SK-N-SH (cell line): ENCODE data around the gene PDK4. TPM values are rescaled to one million over a fixed set of nuclear protein-coding genes. Genes with fewer than 3 reads are reported as not detected.

Source experiments
- CTCF ChIA-PET: fragments of 300-600, 350-600 bp; formaldehyde crosslinking; extraction: SDS; loops from one replicate; lab custom pipeline; 2021; lab: Yijun Ruan, JAX
- POLR2A ChIA-PET: fragments of 350-600 bp; sonication (Branson Sonifier 250); formaldehyde crosslinking; extraction: SDS; loops from one replicate; lab custom pipeline; 2020; ENCODE audit warnings: antibody characterized with exemption, inconsistent platforms; lab: Yijun Ruan, JAX
- DNase-seq: peaks from one replicate; pipeline ENCODE4 v3.0.0; 2012
- H2AFZ ChIP-seq: fragments of 200-600 bp; sonication (generic); 2 replicates; pipeline ENCODE4 v1.8.1; 2016; ENCODE audit warnings: antibody characterized with exemption, mild to moderate bottlenecking, low read depth
- H3F3A ChIP-seq: fragments of 200-600 bp; sonication (generic); replicated peaks from 2 replicates; pipeline ENCODE3; 2016; ENCODE audit warnings: antibody characterized with exemption, mild to moderate bottlenecking; ENCODE audit not compliant: insufficient read depth
- H3K27ac ChIP-seq, 2 experiments: fragments of 200-500 bp in 1 of 2; fragments of 200-600 bp in 1 of 2; sonication (Bioruptor generic) in 1 of 2; sonication (generic), shearing (Covaris generic) in 1 of 2; 2 replicates each; pipeline versions ENCODE4 v1.5.1 to v1.6.1; 2014 to 2016; ENCODE audit warnings: low read depth in 2 of 2, inconsistent platforms in 1 of 2, low read length in 1 of 2, mild to moderate bottlenecking in 1 of 2, mixed read lengths in 1 of 2
- H3K27me3 ChIP-seq: fragments of 200-600 bp; sonication (generic), shearing (Covaris generic); 2 replicates; pipeline ENCODE4 v1.6.1; 2016; ENCODE audit warnings: mixed run types; ENCODE audit not compliant: insufficient read depth
- H3K36me3 ChIP-seq, 2 experiments: fragments of 200-500 bp in 1 of 2; fragments of 200-600 bp in 1 of 2; sonication (Bioruptor generic) in 1 of 2; sonication (generic) in 1 of 2; replicated peaks in 1 of 2; 2 replicates each; pipeline versions ENCODE3 to v1.5.1; 2014 to 2016; ENCODE audit warnings: low read length in 1 of 2, mild to moderate bottlenecking in 1 of 2; ENCODE audit not compliant: insufficient read depth in 2 of 2, control insufficient read depth in 1 of 2
- H3K4me1 ChIP-seq, 2 experiments: fragments of 200-500 bp in 1 of 2; fragments of 200-600 bp in 1 of 2; sonication (Bioruptor generic) in 1 of 2; sonication (generic), shearing (Covaris generic) in 1 of 2; 2 replicates each; pipeline versions ENCODE4 v1.5.1 to v1.6.1; 2014 to 2016; ENCODE audit warnings: low read depth in 1 of 2, low read length in 1 of 2, mixed run types in 1 of 2; ENCODE audit not compliant: insufficient read depth in 2 of 2, control insufficient read depth in 1 of 2
- H3K4me2 ChIP-seq: fragments of 200-600 bp; sonication (generic), shearing (Covaris generic); 2 replicates; pipeline ENCODE4 v1.6.1; 2017; ENCODE audit warnings: mixed run types
- H3K4me3 ChIP-seq, 2 experiments: fragments of 200-500 bp in 1 of 2; fragments of 200-600 bp in 1 of 2; sonication (Bioruptor generic) in 1 of 2; sonication (generic), shearing (Covaris generic) in 1 of 2; 2 replicates each; pipeline versions ENCODE4 v1.5.1 to v1.8.1; 2014 to 2016; ENCODE audit warnings: low read depth in 2 of 2, inconsistent platforms in 1 of 2, low read length in 1 of 2, mild to moderate bottlenecking in 1 of 2, mixed read lengths in 1 of 2, moderate library complexity in 1 of 2
- H3K79me2 ChIP-seq: fragments of 200-600 bp; sonication (generic); 2 replicates; pipeline ENCODE4 v1.8.1; 2017; ENCODE audit warnings: mild to moderate bottlenecking; ENCODE audit not compliant: insufficient read depth
- H3K9ac ChIP-seq: fragments of 200-600 bp; sonication (generic); 2 replicates; pipeline ENCODE4 v1.6.1; 2017; ENCODE audit warnings: mixed run types
- H3K9me2 ChIP-seq: fragments of 200-600 bp; sonication (generic); 2 replicates; pipeline ENCODE4 v1.6.1; 2017; ENCODE audit warnings: mixed run types
- H3K9me3 ChIP-seq: fragments of 200-600 bp; sonication (generic); 2 replicates; pipeline ENCODE4 v1.6.1; 2017; ENCODE audit warnings: mixed run types, mild to moderate bottlenecking, moderate library complexity
- H4K20me1 ChIP-seq: fragments of 200-600 bp; sonication (generic); 2 replicates; pipeline ENCODE4 v1.6.1; 2017; ENCODE audit warnings: mild to moderate bottlenecking, mixed run types; ENCODE audit not compliant: insufficient read depth
- ELF1 ChIP-seq: IDR thresholded peaks from 2 replicates; pipeline ENCODE4 v1.4.0; 2012
- EP300 ChIP-seq, 2 experiments: IDR thresholded peaks; 2 replicates each; pipeline versions ENCODE4 v1.4.0 to v1.6.1; 2012; ENCODE audit warnings: borderline replicate concordance in 1 of 2, low read depth in 1 of 2, low read length in 1 of 2
- FOSL2 ChIP-seq: IDR thresholded peaks from 2 replicates; pipeline ENCODE4 v1.4.0; 2012; ENCODE audit warnings: low read depth, mild to moderate bottlenecking, moderate library complexity, borderline replicate concordance
- FOXM1 ChIP-seq: IDR thresholded peaks from 2 replicates; pipeline ENCODE4 v1.4.0; 2012; ENCODE audit warnings: low read depth, mild to moderate bottlenecking
- GABPA ChIP-seq: IDR thresholded peaks from 2 replicates; pipeline ENCODE4 v1.4.0; 2012; ENCODE audit warnings: low read depth, mild to moderate bottlenecking
- GATA2 ChIP-seq: sonication (generic); formaldehyde crosslinking; IDR thresholded peaks from 2 replicates; pipeline ENCODE4 v1.5.0; 2020; ENCODE audit warnings: mild to moderate bottlenecking, missing genetic modification reagents
- JUND ChIP-seq: IDR thresholded peaks from 2 replicates; pipeline ENCODE4 v1.4.0; 2012
- MEF2A ChIP-seq: IDR thresholded peaks from 2 replicates; pipeline ENCODE4 v1.4.0; 2012; ENCODE audit warnings: low read depth, borderline replicate concordance
- MXI1 ChIP-seq: IDR thresholded peaks from 2 replicates; pipeline ENCODE4 v1.6.1; 2012; ENCODE audit warnings: mild to moderate bottlenecking, low read depth, low read length, improper control_type of control experiment
- NRF1 ChIP-seq: IDR thresholded peaks from 2 replicates; pipeline ENCODE4 v1.6.1; 2012; ENCODE audit warnings: low read depth, mild to moderate bottlenecking, low read length
- RXRA ChIP-seq: IDR thresholded peaks from 2 replicates; pipeline ENCODE4 v1.4.0; 2012; ENCODE audit warnings: low read depth, mild to moderate bottlenecking, borderline replicate concordance
- SIN3A ChIP-seq: IDR thresholded peaks from 2 replicates; pipeline ENCODE4 v1.6.1; 2012; ENCODE audit warnings: low read depth, mild to moderate bottlenecking, low read length, moderate library complexity, borderline replicate concordance
- SMC3 ChIP-seq: IDR thresholded peaks from 2 replicates; pipeline ENCODE4 v1.6.1; 2012; ENCODE audit warnings: low read depth, low read length, improper control_type of control experiment
- WGBS: methylation state at CpG from one replicate; pipeline ENCODE4 v1.1.6; 2017; ENCODE audit warnings: low lambda C conversion rate; 5-methylcytosine and 5-hydroxymethylcytosine counted together
- polyA plus RNA-seq, 3 experiments: library from polyadenylated mRNA; depleted of rRNA; stranded (reverse); fragments of >200 nt; gene quantifications; 2 replicates each; pipeline ENCODE4 v1.2.3, GENCODE V29; 2012
- TF ChIP-seq, protein P1 (sequence below): fragments of 200-600 bp; sonication (generic); IDR thresholded peaks from 2 replicates; pipeline ENCODE4 v1.6.1; 2017; ENCODE audit warnings: antibody characterized with exemption, mild to moderate bottlenecking, moderate library complexity
- TF ChIP-seq, protein P2 (sequence below): IDR thresholded peaks from 2 replicates; pipeline ENCODE4 v1.4.0; 2012; ENCODE audit warnings: low read depth, borderline replicate concordance
- TF ChIP-seq, protein P3 (sequence below): IDR thresholded peaks from 2 replicates; pipeline ENCODE4 v1.4.0; 2012; ENCODE audit warnings: low read depth, borderline replicate concordance

PDK4 gene
- polyA plus RNA-seq, 1 of the 3 experiments (the other 2 are of a cell fraction), result 0.13 TPM

DNA sequence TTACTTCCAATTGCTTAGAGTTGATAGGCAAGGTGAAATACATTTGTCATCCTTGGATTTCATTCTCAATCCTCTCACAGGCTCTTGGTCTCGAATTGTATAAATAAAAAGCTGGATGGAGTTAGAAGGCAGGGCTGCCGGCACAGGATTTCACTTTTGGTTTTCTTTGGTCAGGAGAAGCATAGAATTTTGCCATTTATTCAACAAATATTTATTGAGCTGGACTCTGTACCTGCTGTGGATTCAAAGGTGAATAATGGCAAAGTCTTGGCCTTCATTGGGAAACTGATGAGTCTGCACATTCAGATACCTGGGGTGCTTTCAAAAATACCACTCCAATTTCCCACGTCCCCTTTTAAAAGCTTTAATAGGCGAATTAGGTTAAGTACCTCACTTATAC lies 49.7 kb downstream of the PDK4 start:
- no peak overlapping the region for H3K4me3 ChIP-seq
- H3K9ac ChIP-seq, result no peak overlapping the region
- no peaks in the 10 kb centered on the region for H3K79me2 ChIP-seq
- H2AFZ ChIP-seq, result no peak overlapping the region
- ChIA-PET POLR2A (no interaction called here), CTCF (interaction anchor here (2.5 to 26.6 kb wide), 2 partner anchors 18 to 144 kb away, joined by 8 to 530 read pairs; no protein-coding TSS in a partner anchor)
- no peak overlapping the region for H3K27ac ChIP-seq
- H4K20me1 ChIP-seq, result no peaks in the 10 kb centered on the region
- no peaks in the 10 kb centered on the region for H3K36me3 ChIP-seq
- TF ChIP-seq GATA2 (CRISPR knock-in tag), result no peak
- TF ChIP-seq, protein P1, sequence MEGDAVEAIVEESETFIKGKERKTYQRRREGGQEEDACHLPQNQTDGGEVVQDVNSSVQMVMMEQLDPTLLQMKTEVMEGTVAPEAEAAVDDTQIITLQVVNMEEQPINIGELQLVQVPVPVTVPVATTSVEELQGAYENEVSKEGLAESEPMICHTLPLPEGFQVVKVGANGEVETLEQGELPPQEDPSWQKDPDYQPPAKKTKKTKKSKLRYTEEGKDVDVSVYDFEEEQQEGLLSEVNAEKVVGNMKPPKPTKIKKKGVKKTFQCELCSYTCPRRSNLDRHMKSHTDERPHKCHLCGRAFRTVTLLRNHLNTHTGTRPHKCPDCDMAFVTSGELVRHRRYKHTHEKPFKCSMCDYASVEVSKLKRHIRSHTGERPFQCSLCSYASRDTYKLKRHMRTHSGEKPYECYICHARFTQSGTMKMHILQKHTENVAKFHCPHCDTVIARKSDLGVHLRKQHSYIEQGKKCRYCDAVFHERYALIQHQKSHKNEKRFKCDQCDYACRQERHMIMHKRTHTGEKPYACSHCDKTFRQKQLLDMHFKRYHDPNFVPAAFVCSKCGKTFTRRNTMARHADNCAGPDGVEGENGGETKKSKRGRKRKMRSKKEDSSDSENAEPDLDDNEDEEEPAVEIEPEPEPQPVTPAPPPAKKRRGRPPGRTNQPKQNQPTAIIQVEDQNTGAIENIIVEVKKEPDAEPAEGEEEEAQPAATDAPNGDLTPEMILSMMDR, result no peak
- no peak for TF ChIP-seq FOXM1
- no peak for TF ChIP-seq GABPA
- no peak for TF ChIP-seq ELF1
- TF ChIP-seq, protein P2, sequence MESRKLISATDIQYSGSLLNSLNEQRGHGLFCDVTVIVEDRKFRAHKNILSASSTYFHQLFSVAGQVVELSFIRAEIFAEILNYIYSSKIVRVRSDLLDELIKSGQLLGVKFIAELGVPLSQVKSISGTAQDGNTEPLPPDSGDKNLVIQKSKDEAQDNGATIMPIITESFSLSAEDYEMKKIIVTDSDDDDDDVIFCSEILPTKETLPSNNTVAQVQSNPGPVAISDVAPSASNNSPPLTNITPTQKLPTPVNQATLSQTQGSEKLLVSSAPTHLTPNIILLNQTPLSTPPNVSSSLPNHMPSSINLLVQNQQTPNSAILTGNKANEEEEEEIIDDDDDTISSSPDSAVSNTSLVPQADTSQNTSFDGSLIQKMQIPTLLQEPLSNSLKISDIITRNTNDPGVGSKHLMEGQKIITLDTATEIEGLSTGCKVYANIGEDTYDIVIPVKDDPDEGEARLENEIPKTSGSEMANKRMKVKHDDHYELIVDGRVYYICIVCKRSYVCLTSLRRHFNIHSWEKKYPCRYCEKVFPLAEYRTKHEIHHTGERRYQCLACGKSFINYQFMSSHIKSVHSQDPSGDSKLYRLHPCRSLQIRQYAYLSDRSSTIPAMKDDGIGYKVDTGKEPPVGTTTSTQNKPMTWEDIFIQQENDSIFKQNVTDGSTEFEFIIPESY, result no peak
- no peak for TF ChIP-seq JUND
- TF ChIP-seq MXI1, result no peak
- no peak for TF ChIP-seq SIN3A
- no peak for TF ChIP-seq MEF2A
- TF ChIP-seq FOSL2, result no peak
- no peak for TF ChIP-seq RXRA
- no peak for TF ChIP-seq NRF1
- no peak for TF ChIP-seq EP300 (IDR thresholded peaks at IDR 0.05; ENCODE audit: borderline replicate concordance in 1 of 2, low read depth in 1 of 2, low read length in 1 of 2)
- TF ChIP-seq SMC3, result no peak
- TF ChIP-seq, protein P3, sequence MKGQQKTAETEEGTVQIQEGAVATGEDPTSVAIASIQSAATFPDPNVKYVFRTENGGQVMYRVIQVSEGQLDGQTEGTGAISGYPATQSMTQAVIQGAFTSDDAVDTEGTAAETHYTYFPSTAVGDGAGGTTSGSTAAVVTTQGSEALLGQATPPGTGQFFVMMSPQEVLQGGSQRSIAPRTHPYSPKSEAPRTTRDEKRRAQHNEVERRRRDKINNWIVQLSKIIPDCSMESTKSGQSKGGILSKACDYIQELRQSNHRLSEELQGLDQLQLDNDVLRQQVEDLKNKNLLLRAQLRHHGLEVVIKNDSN, result no peak
- peaks cover 6% of the 10 kb centered on the region for H3F3A ChIP-seq
- H3K4me1 ChIP-seq, result peaks cover 0 to 14% of the 10 kb centered on the region in 2 experiments; a peak in 2 of 4 replicates
- H3K27me3 ChIP-seq, result peaks cover 22% of the 10 kb centered on the region; the same call in 1 of the 2 replicates
- no peak for DNase-seq
- no peak overlapping the region for H3K4me2 ChIP-seq
- H3K9me3 ChIP-seq, result no peaks in the 10 kb centered on the region
- no peaks in the 10 kb centered on the region for H3K9me2 ChIP-seq
- 34% methylated on average over 4 of the region's 4 CpGs for WGBS
